ENCODE measurements around the gene NEDD9. TPM values are rescaled to one million over a fixed set of nuclear protein-coding genes. Genes with fewer than 3 reads are reported as not detected.
A peak's percentile ranks its signal among the peaks of the same experiment; 100 is the strongest.

Gene NEDD9
- polyA plus RNA-seq, 1 of the 3 experiments (the other 2 are of a cell fraction): 7.4 TPM

- peaks cover 14 to 27% of the 10 kb centered on the region in 2 experiments; a peak in 3 of 4 replicates for H3K4me1 ChIP-seq (ENCODE audit: control insufficient read depth in 1 of 2, insufficient read depth in 2 of 2, low read depth in 1 of 2, low read length in 1 of 2)
- 72% methylated on average over 1 of the region's 1 CpG for WGBS (ENCODE audit: low lambda C conversion rate)
- no peaks in the 10 kb centered on the region for H3K36me3 ChIP-seq (replicated peaks in 1 of 2; ENCODE audit: control insufficient read depth in 1 of 2, insufficient read depth in 2 of 2, low read length in 1 of 2)
- H3K4me2 ChIP-seq: peak overlapping the region; percentile 32; the same call in 1 of the 2 replicates
- no peaks in the 10 kb centered on the region for H3K9me3 ChIP-seq
- H3K27ac ChIP-seq (ENCODE audit: low read depth in 2 of 2, low read length in 1 of 2): peak overlapping the region in 1 of 2 experiments; percentile 59; a peak in 3 of 4 replicates
- H3K79me2 ChIP-seq (ENCODE audit: insufficient read depth): no peaks in the 10 kb centered on the region
- DNase-seq: no peak
- peaks cover 5% of the 10 kb centered on the region for H3F3A ChIP-seq (replicated peaks; ENCODE audit: insufficient read depth)
- H3K4me3 ChIP-seq (ENCODE audit: low read depth in 2 of 2, low read length in 1 of 2): no peak overlapping the region
- H4K20me1 ChIP-seq (ENCODE audit: insufficient read depth): no peaks in the 10 kb centered on the region
- POLR2A ChIA-PET: no interaction called here
- no peaks in the 10 kb centered on the region for H3K9me2 ChIP-seq
- CTCF ChIA-PET: no interaction called here
- no peak overlapping the region for H2AFZ ChIP-seq (ENCODE audit: low read depth)
- H3K9ac ChIP-seq: no peak overlapping the region; the same call in 1 of the 2 replicates
- no peak for TF ChIP-seq RXRA (IDR thresholded peaks at IDR 0.05; ENCODE audit: borderline replicate concordance, low read depth)
- no peak for TF ChIP-seq RCOR1 (IDR thresholded peaks at IDR 0.05; ENCODE audit: low read length)
- TF ChIP-seq CTCF (IDR thresholded peaks at IDR 0.05): no peak
- no peaks in the 10 kb centered on the region for H3K27me3 ChIP-seq (ENCODE audit: insufficient read depth)
Measured at GRCh38 chr6:11253594-11253993, 21.1 kb upstream of the NEDD9 start.

GRCh38 chr6:11251553-11252360 lies 19.3 kb upstream of the NEDD9 start:
- no peaks in the 10 kb centered on the region for H3K9me2 ChIP-seq
- no peak overlapping the region for H3K4me3 ChIP-seq (ENCODE audit: low read depth in 2 of 2, low read length in 1 of 2)
- peaks cover 5% of the 10 kb centered on the region for H3F3A ChIP-seq (replicated peaks; ENCODE audit: insufficient read depth)
- H3K36me3 ChIP-seq (replicated peaks in 1 of 2; ENCODE audit: control insufficient read depth in 1 of 2, insufficient read depth in 2 of 2, low read length in 1 of 2): no peaks in the 10 kb centered on the region
- TF ChIP-seq RAD21 (IDR thresholded peaks at IDR 0.05; ENCODE audit: low read length) (peak; percentile 45; the same call in 1 of the 2 replicates), RCOR1 (IDR thresholded peaks at IDR 0.05; ENCODE audit: low read length) (0 out of 2 replicates have a peak, but pooled peaks have one; percentile 10), IRF3 (IDR thresholded peaks at IDR 0.05; ENCODE audit: low read depth, low read length) (no peak), FOSL2 (IDR thresholded peaks at IDR 0.05; ENCODE audit: borderline replicate concordance, low read depth) (peak; percentile 38; the same call in 1 of the 2 replicates), NFIC (IDR thresholded peaks at IDR 0.05; ENCODE audit: borderline replicate concordance) (peak; percentile 88), ELF1 (IDR thresholded peaks at IDR 0.05) (no peak), TCF12 (IDR thresholded peaks at IDR 0.05) (peak; percentile 68), RXRA (IDR thresholded peaks at IDR 0.05; ENCODE audit: borderline replicate concordance, low read depth) (peak; percentile 69; the same call in 1 of the 2 replicates), PBX3 (IDR thresholded peaks at IDR 0.05) (peak; percentile 56), FOXJ3 (CRISPR knock-in tag; IDR thresholded peaks at IDR 0.05) (no peak), CTCF (IDR thresholded peaks at IDR 0.05) (no peak), JUND (IDR thresholded peaks at IDR 0.05) (peak; percentile 22; the same call in 1 of the 2 replicates), FOXM1 (IDR thresholded peaks at IDR 0.05; ENCODE audit: low read depth) (no peak)
- peak overlapping the region; percentile 42; the same call in 1 of the 2 replicates for H3K4me2 ChIP-seq
- CTCF ChIA-PET: interaction anchor here (1.0 to 2.1 kb wide), 10 partner anchors 9 to 324 kb away, joined by 3 to 7 read pairs (median 5); partner anchors contain the start of gene NEDD9
- peak overlapping the region; percentile 73 to 91 for H3K27ac ChIP-seq (ENCODE audit: low read depth in 2 of 2, low read length in 1 of 2)
- no peaks in the 10 kb centered on the region for H3K79me2 ChIP-seq (ENCODE audit: insufficient read depth)
- no peaks in the 10 kb centered on the region for H3K27me3 ChIP-seq (ENCODE audit: insufficient read depth)
- peak overlapping the region; percentile 32; the same call in 1 of the 2 replicates for H2AFZ ChIP-seq (ENCODE audit: low read depth)
- peak overlapping the region; percentile 2; the same call in 1 of the 2 replicates for H3K9ac ChIP-seq
- H4K20me1 ChIP-seq (ENCODE audit: insufficient read depth): no peaks in the 10 kb centered on the region
- no peaks in the 10 kb centered on the region for H3K9me3 ChIP-seq
- POLR2A ChIA-PET: interaction anchor here (0.9 to 1.2 kb wide), 3 partner anchors 18 to 19 kb away, joined by 4 read pairs; partner anchors contain the start of gene NEDD9
- 60% methylated on average over 7 of the region's 7 CpGs for WGBS (ENCODE audit: low lambda C conversion rate)
- peaks cover 14 to 30% of the 10 kb centered on the region in 2 experiments; a peak in 3 of 4 replicates for H3K4me1 ChIP-seq (ENCODE audit: control insufficient read depth in 1 of 2, insufficient read depth in 2 of 2, low read depth in 1 of 2, low read length in 1 of 2)
- DNase-seq: peak; percentile 47
